Measurements from ENCODE around the gene TRPC4AP. TPM values are rescaled to one million over a fixed set of nuclear protein-coding genes. Genes with fewer than 3 reads are reported as not detected.

Gene TRPC4AP
- polyA plus RNA-seq, 4 donors = 64.4 to 72.0 (median 69.2) TPM

GRCh38 chr20:35004051-35004725 lies 88.4 kb downstream of the TRPC4AP start:
- DNase-seq (ENCODE audit: low read depth in 4 of 4, low spot score in 2 of 4) = no peak

GRCh38 chr20:35003211-35004031 lies 89.2 kb downstream of the TRPC4AP start:
- DNase-seq (ENCODE audit: low read depth in 4 of 4, low spot score in 2 of 4) = no peak

- DNase-seq (ENCODE audit: low read depth in 4 of 4, low spot score in 2 of 4) = no peak
Observed at GRCh38 chr20:35002426-35003210, 90.0 kb downstream of the TRPC4AP start.

- no peak for DNase-seq (ENCODE audit: low read depth in 4 of 4, low spot score in 2 of 4)
Observed at GRCh38 chr20:35001596-35002362, 90.8 kb downstream of the TRPC4AP start.

- DNase-seq (ENCODE audit: low read depth in 4 of 4, low spot score in 2 of 4) = no peak
Observed at GRCh38 chr20:35000922-35001595, 91.5 kb downstream of the TRPC4AP start.

- no peak for DNase-seq (ENCODE audit: low read depth in 4 of 4, low spot score in 2 of 4)
Observed at GRCh38 chr20:35000311-35000921, 92.2 kb downstream of the TRPC4AP start.

GRCh38 chr20:34999782-35000181 lies 92.8 kb downstream of the TRPC4AP start:
- DNase-seq (ENCODE audit: low read depth in 4 of 4, low spot score in 2 of 4) = no peak

- DNase-seq (ENCODE audit: low read depth in 4 of 4, low spot score in 2 of 4) = no peak
Observed at GRCh38 chr20:34999021-34999451, 93.6 kb downstream of the TRPC4AP start.

GRCh38 chr20:34998331-34998950 lies 94.2 kb downstream of the TRPC4AP start:
- DNase-seq (ENCODE audit: low read depth in 4 of 4, low spot score in 2 of 4) = no peak

GRCh38 chr20:34997774-34998173 lies 94.8 kb downstream of the TRPC4AP start:
- no peak for DNase-seq (ENCODE audit: low read depth in 4 of 4, low spot score in 2 of 4)

GRCh38 chr20:34997131-34997561 lies 95.5 kb downstream of the TRPC4AP start:
- DNase-seq (ENCODE audit: low read depth in 4 of 4, low spot score in 2 of 4) = peak in 3 of 4 donors; percentile 23 to 48 (median 30)

- no peak for DNase-seq (ENCODE audit: low read depth in 4 of 4, low spot score in 2 of 4)
Observed at GRCh38 chr20:34996243-34997028, 96.2 kb downstream of the TRPC4AP start.

GRCh38 chr20:34995696-34996095 lies 96.9 kb downstream of the TRPC4AP start:
- DNase-seq (ENCODE audit: low read depth in 4 of 4, low spot score in 2 of 4) = no peak

GRCh38 chr20:34995192-34995591 lies 97.4 kb downstream of the TRPC4AP start:
- no peak for DNase-seq (ENCODE audit: low read depth in 4 of 4, low spot score in 2 of 4)

- no peak for DNase-seq (ENCODE audit: low read depth in 4 of 4, low spot score in 2 of 4)
Observed at GRCh38 chr20:34994509-34995131, 98.0 kb downstream of the TRPC4AP start.

- DNase-seq (ENCODE audit: low read depth in 4 of 4, low spot score in 2 of 4) = no peak
Observed at GRCh38 chr20:34993941-34994508, 98.6 kb downstream of the TRPC4AP start.

GRCh38 chr20:34992751-34993417 lies 99.7 kb downstream of the TRPC4AP start:
- no peak for DNase-seq (ENCODE audit: low read depth in 4 of 4, low spot score in 2 of 4)
